ENCODE data around the gene WNT6.
A peak's percentile ranks its signal among the peaks of the same experiment; 100 is the strongest.

Gene WNT6

GRCh38 chr2:218856896-218857243 lies 2.7 kb upstream of the WNT6 start:
- Histone ChIP-seq H3K27ac (no peak overlapping the region), H3K4me3 (no peak overlapping the region)
- TF ChIP-seq CTCF (IDR thresholded peaks at IDR 0.05), result no peak
- no peak for DNase-seq (ENCODE audit: low spot score)

GRCh38 chr2:218857371-218858137 lies 2.1 kb upstream of the WNT6 start:
- no peak for TF ChIP-seq CTCF (IDR thresholded peaks at IDR 0.05)
- Histone ChIP-seq H3K27ac (no peak overlapping the region), H3K4me3 (no peak overlapping the region)
- no peak for DNase-seq (ENCODE audit: low spot score)

GRCh38 chr2:218858138-218858445 lies 1.5 kb upstream of the WNT6 start:
- Histone ChIP-seq H3K27ac (no peak overlapping the region), H3K4me3 (no peak overlapping the region)
- no peak for TF ChIP-seq CTCF (IDR thresholded peaks at IDR 0.05)
- no peak for DNase-seq (ENCODE audit: low spot score)

GRCh38 chr2:218858671-218859555 lies 692 bp upstream of the WNT6 start:
- no peak overlapping the region for H3K27ac ChIP-seq
- peak overlapping the region; percentile 77 for H3K4me3 ChIP-seq
- no peak for TF ChIP-seq CTCF (IDR thresholded peaks at IDR 0.05)
- DNase-seq (ENCODE audit: low spot score), result peak; percentile 52

- peak overlapping the region in 1 of 2 donors; percentile 53 for H3K27ac ChIP-seq
- TF ChIP-seq CTCF (IDR thresholded peaks at IDR 0.05), result no peak
- no peak for DNase-seq (ENCODE audit: low spot score)
- peak overlapping the region; percentile 77 for H3K4me3 ChIP-seq
Observed at GRCh38 chr2:218859988-218860831, 605 bp downstream of the WNT6 start.

- DNase-seq (ENCODE audit: low spot score), result no peak
- peak overlapping the region in 1 of 2 donors; percentile 41 for H3K27ac ChIP-seq
- peak overlapping the region; percentile 77 for H3K4me3 ChIP-seq
- no peak for TF ChIP-seq CTCF (IDR thresholded peaks at IDR 0.05)
Observed at GRCh38 chr2:218860950-218861381, 1.4 kb downstream of the WNT6 start.

Measured in coronary artery (tissue), 2 donors.